Upper lobe of right lung (tissue), 1 donor: Measurements from ENCODE around the gene C15orf40. TPM values are rescaled to one million over a fixed set of nuclear protein-coding genes. Genes with fewer than 3 reads are reported as not detected.

Source experiments
- ATAC-seq: fragments of 200-7000 bp; cut with Tn5 transposase; one replicate; pipeline ENCODE4 v1.9.1; 2020; ENCODE audit warnings: mild to moderate bottlenecking, moderate library complexity
- DNase-seq: peaks from one replicate; pipeline ENCODE4 v3.0.0-alpha.2; 2020
- H3K27ac ChIP-seq: fragments of 200-600 bp; one replicate; pipeline ENCODE4 v1.8.0; 2022
- H3K27me3 ChIP-seq: fragments of 200-600 bp; one replicate; pipeline ENCODE4 v1.8.0; 2022; ENCODE audit warnings: mild to moderate bottlenecking
- H3K36me3 ChIP-seq: fragments of 200-600 bp; one replicate; pipeline ENCODE4 v1.8.0; 2022
- H3K4me1 ChIP-seq: fragments of 200-600 bp; one replicate; pipeline ENCODE4 v1.8.0; 2022
- H3K4me3 ChIP-seq: fragments of 200-600 bp; one replicate; pipeline ENCODE4 v1.8.0; 2022; ENCODE audit warnings: mild to moderate bottlenecking
- H3K9me3 ChIP-seq: fragments of 200-600 bp; one replicate; pipeline ENCODE4 v1.8.0; 2022
- intact Hi-C: fragments of 100-400 bp; cut with DNase I; formaldehyde crosslinking; loops from one replicate; pipeline ENCODE4 v1.11.0; 2022
- total RNA-seq: library from RNA; stranded (reverse); fragmentation: NEBNext Ultra II Directional; extraction: Animal tissue kit (Norgen Biotek cat#: 25700); gene quantifications from one replicate; pipeline ENCODE4 v1.2.1, GENCODE V29; 2021
- TF ChIP-seq, protein P1 (sequence below): fragments of 200-600 bp; IDR thresholded peaks from one replicate; pipeline ENCODE4 v1.8.0; 2022; ENCODE audit warnings: antibody characterized with exemption
- donor health status: DM: no; HTN: yes; CAD: no; lungs with severe emphysema.

The C15orf40 gene
- total RNA-seq, 1 donor from 2014 or later = 23.0 TPM

DNA sequence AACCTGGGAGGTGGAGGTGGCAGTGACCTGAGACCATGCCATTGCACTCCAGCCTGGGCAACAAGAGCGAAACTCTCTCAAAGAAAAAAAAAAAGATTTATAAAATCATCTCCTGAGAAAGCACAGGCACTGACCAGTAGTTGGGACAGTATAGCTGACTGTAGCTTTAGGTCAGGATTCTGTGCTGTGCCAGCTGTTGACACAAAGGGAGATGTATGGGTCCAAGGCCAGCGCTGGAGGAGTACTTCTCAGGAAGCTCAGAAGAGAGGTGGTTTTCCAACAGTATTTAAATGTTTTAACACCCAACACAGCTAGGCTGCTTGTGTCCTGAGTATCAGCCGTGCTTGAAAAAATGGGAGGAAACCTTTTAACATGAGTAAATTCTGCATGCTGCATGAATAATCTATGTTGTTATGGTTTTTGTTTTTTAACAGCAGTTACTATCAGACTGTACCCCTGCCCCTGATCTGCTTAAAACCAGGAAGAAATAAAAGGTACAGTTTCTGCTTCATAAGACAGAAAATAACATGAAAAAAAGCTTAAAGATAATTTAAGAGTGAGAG lies 18.9 kb downstream of the C15orf40 start:
- Histone ChIP-seq H3K27me3 (no peaks in the 10 kb centered on the region), H3K36me3 (peaks cover 36% of the 10 kb centered on the region), H3K4me3 (no peak overlapping the region), H3K9me3 (no peaks in the 10 kb centered on the region), H3K27ac (no peak overlapping the region), H3K4me1 (peaks cover 1% of the 10 kb centered on the region)
- intact Hi-C loops = loop anchor here (5.0 kb wide), 1 partner anchor 150 kb away; no protein-coding TSS in a partner anchor
- ATAC-seq (no peak), DNase-seq (no peak)
- TF ChIP-seq, protein P1, sequence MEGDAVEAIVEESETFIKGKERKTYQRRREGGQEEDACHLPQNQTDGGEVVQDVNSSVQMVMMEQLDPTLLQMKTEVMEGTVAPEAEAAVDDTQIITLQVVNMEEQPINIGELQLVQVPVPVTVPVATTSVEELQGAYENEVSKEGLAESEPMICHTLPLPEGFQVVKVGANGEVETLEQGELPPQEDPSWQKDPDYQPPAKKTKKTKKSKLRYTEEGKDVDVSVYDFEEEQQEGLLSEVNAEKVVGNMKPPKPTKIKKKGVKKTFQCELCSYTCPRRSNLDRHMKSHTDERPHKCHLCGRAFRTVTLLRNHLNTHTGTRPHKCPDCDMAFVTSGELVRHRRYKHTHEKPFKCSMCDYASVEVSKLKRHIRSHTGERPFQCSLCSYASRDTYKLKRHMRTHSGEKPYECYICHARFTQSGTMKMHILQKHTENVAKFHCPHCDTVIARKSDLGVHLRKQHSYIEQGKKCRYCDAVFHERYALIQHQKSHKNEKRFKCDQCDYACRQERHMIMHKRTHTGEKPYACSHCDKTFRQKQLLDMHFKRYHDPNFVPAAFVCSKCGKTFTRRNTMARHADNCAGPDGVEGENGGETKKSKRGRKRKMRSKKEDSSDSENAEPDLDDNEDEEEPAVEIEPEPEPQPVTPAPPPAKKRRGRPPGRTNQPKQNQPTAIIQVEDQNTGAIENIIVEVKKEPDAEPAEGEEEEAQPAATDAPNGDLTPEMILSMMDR = no peak

- Histone ChIP-seq H3K27me3 (no peaks in the 10 kb centered on the region), H3K36me3 (peaks cover 31% of the 10 kb centered on the region)
These were observed 25.0 kb downstream of the C15orf40 start for GRCh38 chr15:82986442-82986780.

GRCh38 chr15:82985688-82986441 lies 25.6 kb downstream of the C15orf40 start, which contains the start of gene RAMAC:
Gene RAMAC, plus strand, starts transcription at chr15:82986210. Its CDS starts 2,809 bp downstream, at chr15:82989019.
- ATAC-seq = peak; percentile 98

More at GRCh38 chr15:82986442-82986780, 25.0 kb downstream of the C15orf40 start:
- H3K9me3 ChIP-seq = no peaks in the 10 kb centered on the region
- intact Hi-C loops = no loop called here
- peak; percentile 16 for ATAC-seq
- H3K4me3 ChIP-seq = peak overlapping the region; percentile 91
- TF ChIP-seq, protein P1 = no peak
- peaks cover 15% of the 10 kb centered on the region for H3K4me1 ChIP-seq
- DNase-seq = no peak
- H3K27ac ChIP-seq = peak overlapping the region; percentile 75

GRCh38 chr15:82980981-82981380 lies 30.5 kb downstream of the C15orf40 start:
- intact Hi-C loops = no loop called here
- no peaks in the 10 kb centered on the region for H3K27me3 ChIP-seq

More at GRCh38 chr15:82985688-82986441, 25.6 kb downstream of the C15orf40 start, which contains the start of gene RAMAC:
- peak; percentile 95 for DNase-seq
- no peaks in the 10 kb centered on the region for H3K27me3 ChIP-seq
- H3K9me3 ChIP-seq = no peaks in the 10 kb centered on the region
- H3K4me1 ChIP-seq = peaks cover 15% of the 10 kb centered on the region
- H3K36me3 ChIP-seq = peaks cover 26% of the 10 kb centered on the region
- peak within 1 kb of the TSS; percentile 91 for H3K4me3 ChIP-seq
- H3K27ac ChIP-seq = peak within 1 kb of the TSS; percentile 75
- intact Hi-C loops = no loop called here
- TF ChIP-seq, protein P1 = no peak

DNA sequence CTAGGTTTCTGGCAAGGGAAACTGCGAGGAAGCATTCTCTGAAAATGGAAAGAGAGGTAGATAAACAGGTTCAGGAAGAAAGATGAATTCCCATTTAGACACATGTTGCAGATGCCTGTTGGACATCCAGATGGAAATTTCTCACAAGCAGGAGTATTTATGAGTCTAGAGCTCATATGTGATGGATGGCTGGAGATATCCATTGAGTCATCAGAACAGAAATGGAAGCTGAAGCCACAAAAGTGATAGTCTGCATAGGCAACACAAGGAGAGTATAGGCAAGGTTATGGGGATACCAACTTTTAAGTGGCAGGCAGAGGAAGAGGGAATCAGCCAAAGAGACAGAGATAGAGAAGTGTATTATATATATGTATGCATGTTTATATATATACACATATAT lies 31.7 kb downstream of the C15orf40 start:
- no peak for DNase-seq
- Histone ChIP-seq H3K4me1 (no peaks in the 10 kb centered on the region), H3K4me3 (no peak overlapping the region), H3K27me3 (no peaks in the 10 kb centered on the region), H3K36me3 (no peaks in the 10 kb centered on the region), H3K27ac (no peak overlapping the region), H3K9me3 (no peaks in the 10 kb centered on the region)
- no peak for ATAC-seq
- TF ChIP-seq, protein P1 = no peak
- intact Hi-C loops = no loop called here

More at GRCh38 chr15:82980981-82981380, 30.5 kb downstream of the C15orf40 start:
- Histone ChIP-seq H3K4me3 (no peak overlapping the region), H3K27ac (no peak overlapping the region), H3K36me3 (no peaks in the 10 kb centered on the region), H3K4me1 (peaks cover 5% of the 10 kb centered on the region), H3K9me3 (no peaks in the 10 kb centered on the region)
- no peak for DNase-seq
- TF ChIP-seq, protein P1 = no peak
- no peak for ATAC-seq
